ENCODE measurements around the gene CRIP2.

DNA sequence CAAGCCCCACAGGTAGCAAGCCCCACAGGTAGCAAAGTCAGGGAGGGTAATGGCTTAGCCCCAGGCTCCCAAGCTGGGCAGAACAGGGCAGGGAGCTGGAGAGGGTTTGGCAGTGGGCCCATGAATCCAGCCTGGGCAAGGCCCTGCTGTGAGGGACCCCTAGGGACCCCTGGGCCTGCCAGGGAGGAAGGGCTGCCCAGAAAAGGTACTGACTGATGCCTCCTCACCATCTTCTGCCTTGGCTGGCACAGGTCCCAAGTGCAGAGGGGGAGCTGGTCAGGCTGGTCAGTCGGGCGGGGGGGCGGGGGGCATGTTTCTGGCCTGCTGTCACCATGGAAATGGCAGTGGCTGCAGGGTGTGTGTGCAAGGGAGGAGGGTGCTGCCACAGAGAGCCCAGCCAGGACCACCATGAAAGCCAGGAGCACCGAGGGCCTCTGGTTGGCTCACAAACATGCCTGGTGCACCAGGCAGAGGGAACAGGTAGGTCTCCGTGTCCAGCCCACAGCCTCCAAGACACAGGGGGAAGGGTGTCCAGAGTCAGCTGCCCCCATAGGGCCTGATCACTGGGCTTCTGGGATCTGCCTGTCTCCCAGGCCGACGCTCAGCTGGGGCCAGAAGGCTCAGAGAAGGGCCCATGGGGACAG is 1.5 kb upstream of the CRIP2 start:
- peak; percentile 82; the same call in 1 of the 2 replicates for TF ChIP-seq ZBTB7A (IDR thresholded peaks at IDR 0.05; ENCODE audit: low read depth)
- TF ChIP-seq, protein P1, sequence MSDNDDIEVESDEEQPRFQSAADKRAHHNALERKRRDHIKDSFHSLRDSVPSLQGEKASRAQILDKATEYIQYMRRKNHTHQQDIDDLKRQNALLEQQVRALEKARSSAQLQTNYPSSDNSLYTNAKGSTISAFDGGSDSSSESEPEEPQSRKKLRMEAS (IDR thresholded peaks at IDR 0.05): 0 out of 2 replicates have a peak, but pooled peaks have one; percentile 6
- TF ChIP-seq RAD21 (IDR thresholded peaks at IDR 0.05; ENCODE audit: low read depth): no peak
- peak; percentile 42 for TF ChIP-seq EP300 (IDR thresholded peaks at IDR 0.05; ENCODE audit: borderline replicate concordance)
- no peak for TF ChIP-seq CREB1 (IDR thresholded peaks at IDR 0.05; ENCODE audit: low read depth)
- no peak for TF ChIP-seq USF1 (IDR thresholded peaks at IDR 0.05)
- TF ChIP-seq YY1 (IDR thresholded peaks at IDR 0.05; ENCODE audit: low read depth): no peak
- no peak for TF ChIP-seq TAF1 (IDR thresholded peaks at IDR 0.05; ENCODE audit: low read depth)
- peak; percentile 79 for TF ChIP-seq TCF12 (IDR thresholded peaks at IDR 0.05; ENCODE audit: low read depth)
- TF ChIP-seq, protein P2, sequence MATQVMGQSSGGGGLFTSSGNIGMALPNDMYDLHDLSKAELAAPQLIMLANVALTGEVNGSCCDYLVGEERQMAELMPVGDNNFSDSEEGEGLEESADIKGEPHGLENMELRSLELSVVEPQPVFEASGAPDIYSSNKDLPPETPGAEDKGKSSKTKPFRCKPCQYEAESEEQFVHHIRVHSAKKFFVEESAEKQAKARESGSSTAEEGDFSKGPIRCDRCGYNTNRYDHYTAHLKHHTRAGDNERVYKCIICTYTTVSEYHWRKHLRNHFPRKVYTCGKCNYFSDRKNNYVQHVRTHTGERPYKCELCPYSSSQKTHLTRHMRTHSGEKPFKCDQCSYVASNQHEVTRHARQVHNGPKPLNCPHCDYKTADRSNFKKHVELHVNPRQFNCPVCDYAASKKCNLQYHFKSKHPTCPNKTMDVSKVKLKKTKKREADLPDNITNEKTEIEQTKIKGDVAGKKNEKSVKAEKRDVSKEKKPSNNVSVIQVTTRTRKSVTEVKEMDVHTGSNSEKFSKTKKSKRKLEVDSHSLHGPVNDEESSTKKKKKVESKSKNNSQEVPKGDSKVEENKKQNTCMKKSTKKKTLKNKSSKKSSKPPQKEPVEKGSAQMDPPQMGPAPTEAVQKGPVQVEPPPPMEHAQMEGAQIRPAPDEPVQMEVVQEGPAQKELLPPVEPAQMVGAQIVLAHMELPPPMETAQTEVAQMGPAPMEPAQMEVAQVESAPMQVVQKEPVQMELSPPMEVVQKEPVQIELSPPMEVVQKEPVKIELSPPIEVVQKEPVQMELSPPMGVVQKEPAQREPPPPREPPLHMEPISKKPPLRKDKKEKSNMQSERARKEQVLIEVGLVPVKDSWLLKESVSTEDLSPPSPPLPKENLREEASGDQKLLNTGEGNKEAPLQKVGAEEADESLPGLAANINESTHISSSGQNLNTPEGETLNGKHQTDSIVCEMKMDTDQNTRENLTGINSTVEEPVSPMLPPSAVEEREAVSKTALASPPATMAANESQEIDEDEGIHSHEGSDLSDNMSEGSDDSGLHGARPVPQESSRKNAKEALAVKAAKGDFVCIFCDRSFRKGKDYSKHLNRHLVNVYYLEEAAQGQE (IDR thresholded peaks at IDR 0.05; ENCODE audit: low read depth): no peak
- no peak; the same call in 1 of the 2 replicates for TF ChIP-seq FOXM1 (IDR thresholded peaks at IDR 0.05; ENCODE audit: borderline replicate concordance, low read depth)
- TF ChIP-seq TEAD4 (IDR thresholded peaks at IDR 0.05): no peak

Measured in Ishikawa (cell line).